H1 (cell line): ENCODE results near the gene CHMP4B. TPM values are rescaled to one million over a fixed set of nuclear protein-coding genes. Genes with fewer than 3 reads are reported as not detected.

Source experiments
- CTCF ChIA-PET: fragments of 300-600 bp; sonication (Branson Sonifier 250); formaldehyde crosslinking; loops from one replicate; lab custom pipeline; 2021; ENCODE audit not compliant: partially characterized antibody; lab: Charles Lee
- POLR2A ChIA-PET: fragments of 300-600 bp; sonication (Branson Sonifier 250); formaldehyde crosslinking; loops from one replicate; lab custom pipeline; 2021; ENCODE audit warnings: inconsistent platforms; ENCODE audit not compliant: partially characterized antibody; lab: Charles Lee
- DNase-seq, 2 experiments: peaks; one replicate each; pipeline versions ENCODE4 v3.0.0 to v3.0.0-alpha.2; 2010 to 2022; ENCODE audit warnings: low spot score in 2 of 2, low read depth in 1 of 2, mixed read lengths in 1 of 2
- FAIRE-seq: peaks from 2 replicates; lab custom pipeline; 2011; peaks lifted over from hg19 to GRCh38; lab: Jason Lieb, UNC
- H2AFZ ChIP-seq: 2 replicates; pipeline ENCODE4 v1.8.1; 2012; ENCODE audit warnings: low read length, inconsistent platforms
- H2AK5ac ChIP-seq: 2 replicates; pipeline ENCODE4 v1.6.1; 2013; ENCODE audit warnings: low read depth, low read length
- H2BK120ac ChIP-seq: replicated peaks from 2 replicates; pipeline ENCODE3; 2013; ENCODE audit warnings: low read depth, low read length, inconsistent platforms
- H2BK12ac ChIP-seq: 2 replicates; pipeline ENCODE4 v1.6.1; 2013; ENCODE audit warnings: low read depth, low read length
- H2BK15ac ChIP-seq: 2 replicates; pipeline ENCODE4 v1.6.1; 2013; ENCODE audit warnings: low read length
- H2BK20ac ChIP-seq: 2 replicates; pipeline ENCODE4 v1.6.1; 2013; ENCODE audit warnings: low read length
- H2BK5ac ChIP-seq: 2 replicates; pipeline ENCODE4 v1.6.1; 2013; ENCODE audit warnings: low read depth, low read length
- H3K14ac ChIP-seq: 2 replicates; pipeline ENCODE4 v1.6.1; 2013; ENCODE audit warnings: inconsistent platforms; ENCODE audit not compliant: insufficient read length
- H3K18ac ChIP-seq: 2 replicates; pipeline ENCODE4 v1.6.1; 2013; ENCODE audit warnings: low read length; ENCODE audit errors: extremely low read depth
- H3K23ac ChIP-seq: 2 replicates; pipeline ENCODE4 v1.6.1; 2013; ENCODE audit warnings: inconsistent platforms; ENCODE audit not compliant: insufficient read length
- H3K23me2 ChIP-seq: 2 replicates; pipeline ENCODE4 v1.6.1; 2013; ENCODE audit warnings: low read depth, low read length
- H3K27ac ChIP-seq: 2 replicates; pipeline ENCODE4 v1.6.1; 2011; ENCODE audit warnings: low read depth, low read length, inconsistent platforms
- H3K27me3 ChIP-seq, 4 experiments: replicated peaks in 1 of 4; 1 replicate in 1 of 4; 2 replicates in 3 of 4; pipeline versions ENCODE4 v1.6.1 to v1.8.1; 2011 to 2013; ENCODE audit warnings: low read length in 3 of 4, mild to moderate bottlenecking in 3 of 4, inconsistent platforms in 2 of 4, mixed read lengths in 2 of 4, moderate library complexity in 1 of 4; ENCODE audit not compliant: control insufficient read depth in 3 of 4, insufficient read depth in 3 of 4; ENCODE audit errors: extremely low read depth in 1 of 4
- H3K36me3 ChIP-seq, 4 experiments: 2 replicates each; pipeline versions ENCODE4 v1.6.1 to v1.8.1; 2011 to 2013; ENCODE audit warnings: mild to moderate bottlenecking in 4 of 4, low read length in 3 of 4, moderate library complexity in 2 of 4, control low read depth in 1 of 4, inconsistent platforms in 1 of 4; ENCODE audit not compliant: insufficient read depth in 4 of 4, control insufficient read depth in 2 of 4
- H3K4ac ChIP-seq: replicated peaks from 2 replicates; pipeline ENCODE3; 2013; ENCODE audit warnings: low read length, low read depth, mixed read lengths, inconsistent platforms; ENCODE audit not compliant: insufficient read length
- H3K4me1 ChIP-seq, 4 experiments: replicated peaks in 1 of 4; 1 replicate in 1 of 4; 2 replicates in 3 of 4; pipeline versions ENCODE4 v1.6.1 to v1.8.1; 2011 to 2013; ENCODE audit warnings: low read length in 3 of 4, inconsistent platforms in 2 of 4, mixed read lengths in 1 of 4; ENCODE audit not compliant: insufficient read depth in 4 of 4, control insufficient read depth in 3 of 4
- H3K4me2 ChIP-seq, 2 experiments: 2 replicates each; pipeline versions ENCODE4 v1.6.1 to v1.8.1; 2011 to 2013; ENCODE audit warnings: low read depth in 2 of 2, low read length in 2 of 2, control low read depth in 1 of 2, inconsistent platforms in 1 of 2, mild to moderate bottlenecking in 1 of 2; ENCODE audit not compliant: insufficient read depth in 1 of 2
- H3K4me3 ChIP-seq, 4 experiments: fragments of 200-600, 300-600 bp in 1 of 4; sonication (generic), shearing (Covaris generic), sonication (Bioruptor Twin) in 1 of 4; 2 replicates each; pipeline versions ENCODE4 v1.5.1 to v1.8.1; 2011 to 2016; ENCODE audit warnings: low read length in 4 of 4, low read depth in 3 of 4, control low read depth in 2 of 4, inconsistent platforms in 2 of 4, mild to moderate bottlenecking in 2 of 4, mixed read lengths in 1 of 4, moderate library complexity in 1 of 4; ENCODE audit not compliant: insufficient read depth in 2 of 4; ENCODE audit errors: extremely low read depth in 1 of 4
- H3K56ac ChIP-seq: replicated peaks from 2 replicates; pipeline ENCODE3; 2013; ENCODE audit warnings: low read depth, mild to moderate bottlenecking, mixed read lengths, low read length, inconsistent platforms; ENCODE audit not compliant: insufficient read length
- H3K79me1 ChIP-seq: 2 replicates; pipeline ENCODE4 v1.6.1; 2013; ENCODE audit warnings: low read depth, low read length, control low read depth
- H3K79me2 ChIP-seq, 2 experiments: 2 replicates each; pipeline versions ENCODE4 v1.6.1 to v1.8.1; 2012 to 2013; ENCODE audit warnings: low read length in 2 of 2, mild to moderate bottlenecking in 2 of 2, inconsistent platforms in 1 of 2; ENCODE audit not compliant: insufficient read depth in 2 of 2, control insufficient read depth in 1 of 2
- H3K9ac ChIP-seq, 4 experiments: replicated peaks in 1 of 4; 1 replicate in 1 of 4; 2 replicates in 3 of 4; pipeline versions ENCODE4 v1.6.1 to v1.8.1; 2011 to 2013; ENCODE audit warnings: low read depth in 3 of 4, low read length in 3 of 4, control low read depth in 2 of 4, mild to moderate bottlenecking in 2 of 4, moderate library complexity in 2 of 4, inconsistent platforms in 1 of 4; ENCODE audit errors: extremely low read depth in 1 of 4
- H3K9me3 ChIP-seq, 2 experiments: 2 replicates each; pipeline versions ENCODE4 v1.6.1 to v1.8.1; 2012 to 2013; ENCODE audit warnings: mild to moderate bottlenecking in 2 of 2, moderate library complexity in 2 of 2, control low read depth in 1 of 2, inconsistent platforms in 1 of 2, low read depth in 1 of 2, low read length in 1 of 2, mixed read lengths in 1 of 2; ENCODE audit not compliant: insufficient read depth in 2 of 2
- H4K20me1 ChIP-seq, 2 experiments: replicated peaks in 1 of 2; 2 replicates each; pipeline versions ENCODE3 to v1.8.1; 2011 to 2013; ENCODE audit warnings: inconsistent platforms in 2 of 2, low read length in 2 of 2, mild to moderate bottlenecking in 1 of 2; ENCODE audit not compliant: insufficient read depth in 2 of 2, control insufficient read depth in 1 of 2
- H4K5ac ChIP-seq: 2 replicates; pipeline ENCODE4 v1.6.1; 2013; ENCODE audit warnings: low read length, low read depth, mixed read lengths, inconsistent platforms; ENCODE audit not compliant: insufficient read length
- H4K8ac ChIP-seq: 2 replicates; pipeline ENCODE4 v1.8.0; 2013; ENCODE audit warnings: mild to moderate bottlenecking, moderate library complexity, low read length, inconsistent platforms; ENCODE audit not compliant: insufficient read depth; ENCODE audit errors: extremely low read depth
- H4K91ac ChIP-seq: replicated peaks from 2 replicates; pipeline ENCODE3; 2013; ENCODE audit warnings: low read length, mixed read lengths, inconsistent platforms; ENCODE audit not compliant: insufficient read length
- BACH1 ChIP-seq: IDR thresholded peaks from 2 replicates; pipeline ENCODE4 v1.6.1; 2012; ENCODE audit warnings: low read length, improper control_type of control experiment
- CBX8 ChIP-seq: fragments of 300-800, 300-1000 bp; sonication (generic); IDR thresholded peaks from 2 replicates; pipeline ENCODE4 v1.7.1; 2016; ENCODE audit warnings: low read depth, low read length, borderline replicate concordance
- CHD1 ChIP-seq: IDR thresholded peaks from 2 replicates; pipeline ENCODE4 v1.6.1; 2012; ENCODE audit warnings: low read depth, low read length, improper control_type of control experiment
- RAD21 ChIP-seq, 2 experiments: IDR thresholded peaks in 1 of 2; conservative IDR thresholded peaks in 1 of 2; 2 replicates each; pipeline ENCODE4 v1.6.1; 2011; ENCODE audit warnings: low read depth in 2 of 2, low read length in 2 of 2, improper control_type of control experiment in 1 of 2, inconsistent platforms in 1 of 2, mild to moderate bottlenecking in 1 of 2, moderate library complexity in 1 of 2
- SP2 ChIP-seq: IDR thresholded peaks from 2 replicates; pipeline ENCODE4 v1.6.1; 2012; ENCODE audit warnings: mild to moderate bottlenecking, low read length, inconsistent platforms
- TCF12 ChIP-seq: IDR thresholded peaks from 2 replicates; pipeline ENCODE4 v1.6.1; 2011; ENCODE audit warnings: low read depth, mild to moderate bottlenecking, low read length
- ZNF274 ChIP-seq: IDR thresholded peaks from 2 replicates; pipeline ENCODE4 v1.7.0; 2012; ENCODE audit warnings: low read length, borderline replicate concordance; ENCODE audit errors: extremely low read depth
- WGBS, 2 experiments: shearing (Covaris generic) in 1 of 2; methylation state at CpG; one replicate each; pipeline versions ENCODE4 v1.1.6 to v1.1.7; 2013 to 2015; ENCODE audit warnings: low lambda C conversion rate in 2 of 2, mixed read lengths in 2 of 2, inconsistent platforms in 1 of 2, low coverage in 1 of 2, missing lambda C conversion rate in 1 of 2; ENCODE audit not compliant: insufficient replicate concordance in 2 of 2, insufficient coverage in 1 of 2, insufficient read length in 1 of 2; ENCODE audit errors: extremely low coverage in 1 of 2, missing lambda C conversion rate in 1 of 2; 5-methylcytosine and 5-hydroxymethylcytosine counted together
- polyA plus RNA-seq, 7 experiments: library from polyadenylated mRNA; depleted of rRNA in 3 of 7; stranded (reverse) in 5 of 7; unstranded in 2 of 7; fragments of >200 nt in 5 of 7; fragments of 200-250 nt in 2 of 7; gene quantifications; 1 replicate in 5 of 7; 2 replicates in 1 of 7; 4 replicates in 1 of 7; pipeline versions ENCODE4 v1.2.1 to v1.2.3, GENCODE V29; 2011 to 2013; ENCODE audit warnings: missing spikeins in 2 of 7, mixed read lengths in 2 of 7
- total RNA-seq: library from RNA; stranded (reverse); fragmentation: NEBNext Ultra II Directional; extraction: Animal tissue kit (Norgen Biotek cat#: 25700); gene quantifications from 2 replicates; pipeline ENCODE4 v1.2.1, GENCODE V29; 2021
- TF ChIP-seq, protein P1 (sequence below), 3 experiments: IDR thresholded peaks; 1 replicate in 2 of 3; 2 replicates in 1 of 3; pipeline versions ENCODE4 v1.5.1 to v1.6.1; 2011; ENCODE audit warnings: low read length in 3 of 3, mild to moderate bottlenecking in 3 of 3, inconsistent platforms in 2 of 3, low read depth in 1 of 3, moderate library complexity in 1 of 3; ENCODE audit not compliant: insufficient read depth in 1 of 3; ENCODE audit errors: control extremely low read depth in 1 of 3

The CHMP4B gene
- total and polyA plus RNA-seq, 2 of the 8 experiments (the other 6 are each of a cell fraction or from before 2014, with no cell fraction given) = 38.6 to 66.3 TPM

DNA sequence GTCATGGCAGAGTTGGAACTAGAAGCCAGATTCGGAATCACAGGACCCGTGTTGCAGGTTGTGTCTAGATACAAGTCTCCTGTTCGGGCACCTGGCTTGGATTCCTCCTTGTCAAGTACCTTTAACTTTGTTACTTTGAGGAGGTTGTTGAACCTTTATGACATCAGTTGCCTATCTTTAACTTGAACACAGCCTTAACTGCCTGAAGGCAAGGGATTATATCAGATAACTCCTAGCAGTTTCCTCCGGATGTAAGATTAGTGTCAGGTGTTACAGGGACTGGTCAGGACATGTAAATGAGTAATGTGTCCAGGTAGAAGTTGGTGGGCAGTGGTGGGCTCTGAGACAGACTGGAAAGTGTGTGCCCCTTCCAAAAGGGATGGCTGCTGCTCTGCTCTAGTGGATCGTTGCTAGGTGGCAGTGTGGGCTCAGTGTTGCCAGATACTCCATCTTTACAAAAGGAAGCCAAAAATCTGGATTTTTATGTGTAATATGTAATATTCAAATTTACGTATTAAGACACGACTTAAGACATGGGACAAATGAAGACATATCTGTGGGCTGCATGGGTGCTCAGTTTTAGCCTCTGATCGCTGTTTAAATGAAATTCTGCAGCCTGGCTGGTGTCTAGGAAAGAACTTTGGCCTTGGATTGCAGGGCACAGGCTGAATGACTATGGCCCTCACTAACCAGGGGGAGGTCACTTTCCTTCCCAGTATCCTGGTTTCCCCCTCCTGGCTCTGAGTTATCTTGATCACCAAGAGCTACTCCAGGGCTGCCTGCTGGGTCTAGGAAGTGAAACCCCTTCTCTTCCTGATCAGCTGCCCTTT is 27.1 kb downstream of the CHMP4B start:
- FAIRE-seq = no peak
- H3K9ac ChIP-seq = no peak overlapping the region

More for the DNA sequence above, 27.1 kb downstream of the CHMP4B start:
- Histone ChIP-seq H4K91ac (no peak overlapping the region), H4K20me1 (peaks cover 7 to 19% of the 10 kb centered on the region in 2 experiments), H2AFZ (no peak overlapping the region), H3K4me3 (no peak overlapping the region), H3K18ac (no peak overlapping the region), H2BK20ac (no peak overlapping the region), H3K4me2 (no peak overlapping the region), H2AK5ac (no peak overlapping the region; the same call in 1 of the 2 replicates), H2BK12ac (no peak overlapping the region), H3K27ac (no peak overlapping the region), H2BK5ac (no peak overlapping the region), H4K8ac (no peak overlapping the region), H2BK15ac (no peak overlapping the region), H3K23ac (no peak overlapping the region), H3K14ac (no peak overlapping the region), H3K4ac (no peak overlapping the region), H3K23me2 (no peaks in the 10 kb centered on the region), H4K5ac (no peak overlapping the region), H3K9me3 (no peaks in the 10 kb centered on the region), H3K27me3 (no peaks in the 10 kb centered on the region), H2BK120ac (no peak overlapping the region), H3K79me2 (peaks cover 0 to 74% of the 10 kb centered on the region in 2 experiments; a peak in 3 of 4 replicates), H3K4me1 (peaks cover 0 to 22% (median 8%) of the 10 kb centered on the region in 4 experiments; a peak in 5 of 7 replicates), H3K36me3 (no peaks in the 10 kb centered on the region; a peak in 1 of 8 replicates), H3K56ac (no peak overlapping the region), H3K79me1 (peaks cover 20% of the 10 kb centered on the region; the same call in 1 of the 2 replicates)
- TF ChIP-seq RAD21 (IDR thresholded peaks at IDR 0.05 in 1 of 2, conservative IDR thresholded peaks at IDR 0.05 in 1 of 2; ENCODE audit: low read depth in 2 of 2, low read length in 2 of 2) (peak in 1 of 2 experiments; percentile 33; a peak in 2 of 4 replicates), CHD1 (no peak), BACH1 (no peak), ZNF274 (no peak), SP2 (no peak), CBX8 (no peak), TCF12 (no peak)
- TF ChIP-seq, protein P1, sequence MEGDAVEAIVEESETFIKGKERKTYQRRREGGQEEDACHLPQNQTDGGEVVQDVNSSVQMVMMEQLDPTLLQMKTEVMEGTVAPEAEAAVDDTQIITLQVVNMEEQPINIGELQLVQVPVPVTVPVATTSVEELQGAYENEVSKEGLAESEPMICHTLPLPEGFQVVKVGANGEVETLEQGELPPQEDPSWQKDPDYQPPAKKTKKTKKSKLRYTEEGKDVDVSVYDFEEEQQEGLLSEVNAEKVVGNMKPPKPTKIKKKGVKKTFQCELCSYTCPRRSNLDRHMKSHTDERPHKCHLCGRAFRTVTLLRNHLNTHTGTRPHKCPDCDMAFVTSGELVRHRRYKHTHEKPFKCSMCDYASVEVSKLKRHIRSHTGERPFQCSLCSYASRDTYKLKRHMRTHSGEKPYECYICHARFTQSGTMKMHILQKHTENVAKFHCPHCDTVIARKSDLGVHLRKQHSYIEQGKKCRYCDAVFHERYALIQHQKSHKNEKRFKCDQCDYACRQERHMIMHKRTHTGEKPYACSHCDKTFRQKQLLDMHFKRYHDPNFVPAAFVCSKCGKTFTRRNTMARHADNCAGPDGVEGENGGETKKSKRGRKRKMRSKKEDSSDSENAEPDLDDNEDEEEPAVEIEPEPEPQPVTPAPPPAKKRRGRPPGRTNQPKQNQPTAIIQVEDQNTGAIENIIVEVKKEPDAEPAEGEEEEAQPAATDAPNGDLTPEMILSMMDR (IDR thresholded peaks at IDR 0.05; ENCODE audit: control extremely low read depth in 1 of 3, insufficient read depth in 1 of 3, low read depth in 1 of 3, low read length in 3 of 3) = peak in 2 of 3 experiments; percentile 19 to 31; a peak in 2 of 4 replicates
- WGBS, 2 experiments = 82% methylated on average over 8 of the region's 8 CpGs; no CpG with 5 or more reads in 1 of the 2 experiments
- POLR2A ChIA-PET = interaction anchor here (1.1 kb wide), 1 partner anchor 12 kb away, joined by 3 read pairs; no protein-coding TSS in a partner anchor
- DNase-seq = no peak
- CTCF ChIA-PET = interaction anchor here (0.7 to 2.5 kb wide), 8 partner anchors 12 to 231 kb away, joined by 3 to 8 read pairs (median 4); no protein-coding TSS in a partner anchor
